GM21528 (cell line): Measurements from ENCODE around the gene PHYH.

Experiments
- ATAC-seq: cut with Tn5 transposase; IDR thresholded peaks from one replicate; pipeline ENCODE4 v1.9.1; 2021; ENCODE audit warnings: mild to moderate bottlenecking, moderate library complexity; ENCODE audit not compliant: unreplicated experiment, low FRiP score

The PHYH gene

DNA sequence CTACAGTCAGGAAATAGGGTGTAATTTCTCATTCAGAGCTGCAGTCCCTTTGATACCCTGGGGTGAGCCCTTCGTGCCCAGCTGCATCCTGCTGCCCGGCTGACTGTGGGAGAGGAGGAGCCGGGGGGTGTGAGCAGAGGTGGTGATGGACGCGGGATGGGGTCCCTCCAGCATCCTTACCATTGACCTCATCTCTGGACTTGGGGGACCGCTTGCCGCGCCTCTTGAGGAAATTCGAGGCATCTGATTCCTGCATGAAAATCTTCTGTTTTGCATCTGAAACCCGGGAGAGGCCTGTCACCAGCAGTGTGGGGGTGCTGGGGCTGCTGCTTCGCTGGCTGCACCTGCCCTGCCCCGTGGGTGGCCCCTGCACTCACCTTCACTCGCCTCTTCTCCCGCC, 66.5 kb downstream of the PHYH start:
- no peak for ATAC-seq

DNA sequence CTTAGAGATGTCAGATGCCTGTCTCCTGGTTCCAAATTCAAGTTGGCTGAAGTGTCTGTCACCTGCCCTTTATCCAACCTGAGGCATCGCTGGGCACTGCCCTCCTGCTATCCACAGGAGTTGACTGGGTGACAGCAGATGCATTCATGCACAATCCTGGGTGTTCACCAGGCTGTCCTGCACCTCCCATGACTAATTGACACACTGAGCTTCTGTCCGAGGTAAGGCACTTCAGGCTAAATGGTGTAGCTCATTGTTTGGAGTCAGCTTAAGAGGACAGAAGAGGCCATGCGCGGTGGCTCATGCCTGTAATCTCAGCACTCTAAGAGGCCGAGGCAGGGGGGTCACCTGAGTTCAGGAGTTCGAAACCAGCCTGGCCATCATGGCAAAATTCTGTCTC, 68.1 kb downstream of the PHYH start:
- ATAC-seq: no peak

DNA sequence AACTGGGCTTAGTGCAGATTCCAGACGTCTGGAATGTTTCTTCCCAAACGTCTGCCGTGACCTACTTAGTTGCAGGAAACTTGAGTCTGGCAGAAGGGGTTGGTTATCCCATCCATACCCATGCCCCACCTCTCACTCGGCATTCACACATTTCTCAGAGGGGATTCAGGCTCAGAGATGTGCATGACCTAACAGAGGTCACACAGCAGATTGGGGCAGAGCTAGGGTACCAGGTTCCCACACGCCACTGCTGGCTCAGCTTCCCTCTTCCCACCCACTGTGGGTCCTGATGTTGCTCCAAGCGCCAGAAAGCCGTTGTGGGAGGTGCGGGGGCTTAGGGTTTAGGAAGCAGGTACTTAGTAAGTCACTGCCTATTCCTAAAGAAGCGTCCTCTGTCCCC, 68.7 kb downstream of the PHYH start:
- no peak for ATAC-seq
